Kidney epithelial cell (primary cell): ENCODE data around the gene ZNF578. TPM values are rescaled to one million over a fixed set of nuclear protein-coding genes. Genes with fewer than 3 reads are reported as not detected.
"Not testable (repeated sequence)": the region's sequence is repeated elsewhere in the genome, so short reads cannot be mapped to it uniquely, and the experiment has no call there.

Experiments
- DNase-seq: peaks from one replicate; pipeline ENCODE4 v3.0.0-alpha.2; 2010; ENCODE audit warnings: low read depth
- H3K27me3 ChIP-seq: 2 replicates; pipeline ENCODE4 v1.6.0; 2011; ENCODE audit warnings: low read length; ENCODE audit not compliant: control insufficient read depth, insufficient read depth
- H3K36me3 ChIP-seq: 2 replicates; pipeline ENCODE4 v1.5.1; 2011; ENCODE audit warnings: low read length; ENCODE audit not compliant: control insufficient read depth, insufficient read depth
- H3K4me3 ChIP-seq: 2 replicates; pipeline ENCODE4 v1.5.1; 2011; ENCODE audit warnings: low read depth, mild to moderate bottlenecking, control low read depth, low read length
- CTCF ChIP-seq: IDR thresholded peaks from 2 replicates; pipeline ENCODE4 v1.5.1; 2011; ENCODE audit warnings: mild to moderate bottlenecking, moderate library complexity, low read length, control low read depth, inconsistent platforms; ENCODE audit not compliant: insufficient read depth, poor library complexity, severe bottlenecking
- total RNA-seq: library from RNA; depleted of rRNA; stranded (reverse); fragments of >200 nt; gene quantifications from 2 replicates; pipeline ENCODE4 v1.2.3, GENCODE V29; 2015

The ZNF578 gene
- total RNA-seq, 1 donor from 2014 or later: 4.0 TPM

- Histone ChIP-seq H3K36me3 (no peaks in the 10 kb centered on the region), H3K4me3 (peak within 1 kb of the TSS; percentile 62), H3K27me3 (no peaks in the 10 kb centered on the region)
- DNase-seq: peak; percentile 73
- TF ChIP-seq CTCF: peak; percentile 68
Measured at GRCh38 chr19:52527134-52527955, 74.0 kb downstream of the ZNF578 start, which contains the start of gene ZNF808. Gene ZNF808, plus strand, starts transcription at chr19:52527668. Its CDS starts 15,617 bp downstream, at chr19:52543285.

- H3K27me3 ChIP-seq: no peaks in the 10 kb centered on the region
- TF ChIP-seq CTCF: no peak
- H3K36me3 ChIP-seq: no peaks in the 10 kb centered on the region
- no peak for DNase-seq
- peak overlapping the region; percentile 62 for H3K4me3 ChIP-seq
Measured at GRCh38 chr19:52527956-52528351, 74.6 kb downstream of the ZNF578 start.

GRCh38 chr19:52532480-52532879, 79.1 kb downstream of the ZNF578 start:
- Histone ChIP-seq H3K27me3 (no peaks in the 10 kb centered on the region), H3K4me3 (no peak overlapping the region), H3K36me3 (no peaks in the 10 kb centered on the region)
- no peak for DNase-seq
- no peak for TF ChIP-seq CTCF

GRCh38 chr19:52533901-52534300, 80.5 kb downstream of the ZNF578 start:
- TF ChIP-seq CTCF: no peak
- DNase-seq: no peak
- H3K4me3 ChIP-seq: no peak overlapping the region
- no peaks in the 10 kb centered on the region for H3K36me3 ChIP-seq
- no peaks in the 10 kb centered on the region for H3K27me3 ChIP-seq

- not testable (repeated sequence) for H3K27me3 ChIP-seq, DNase-seq, H3K36me3 ChIP-seq
- peak overlapping the region; percentile 56 for H3K4me3 ChIP-seq
Measured at GRCh38 chr19:52535385-52535770, 82.0 kb downstream of the ZNF578 start.

GRCh38 chr19:52535771-52536447, 82.6 kb downstream of the ZNF578 start:
- Histone ChIP-seq H3K36me3 (no peaks in the 10 kb centered on the region), H3K27me3 (no peaks in the 10 kb centered on the region), H3K4me3 (peak overlapping the region; percentile 56)
- DNase-seq: no peak
- TF ChIP-seq CTCF: peak; percentile 21
